Rectal smooth muscle tissue (tissue), 1 donor: Measurements from ENCODE around the gene MME.

Experiments used
- H3K27ac ChIP-seq: one replicate; pipeline ENCODE4 v1.7.0; 2013; ENCODE audit warnings: low read depth, low read length, inconsistent platforms
- H3K27me3 ChIP-seq: one replicate; pipeline ENCODE4 v1.7.0; 2013; ENCODE audit warnings: low read length; ENCODE audit not compliant: control insufficient read depth, insufficient read depth
- H3K36me3 ChIP-seq: one replicate; pipeline ENCODE4 v1.7.0; 2013; ENCODE audit warnings: low read length; ENCODE audit not compliant: control insufficient read depth, insufficient read depth
- H3K4me1 ChIP-seq: one replicate; pipeline ENCODE4 v1.7.0; 2013; ENCODE audit warnings: low read length; ENCODE audit not compliant: control insufficient read depth, insufficient read depth
- H3K4me3 ChIP-seq: one replicate; pipeline ENCODE4 v1.7.0; 2013; ENCODE audit warnings: low read length
- H3K9ac ChIP-seq: one replicate; pipeline ENCODE4 v1.7.0; 2013; ENCODE audit warnings: low read length

The MME gene

GRCh38 chr3:155079746-155080487 is at the start of gene MME:
MME (plus strand) TSS chr3:155080319; CDS start chr3:155084168, 3,849 bp downstream.
- H3K9ac ChIP-seq = no peak within 1 kb of the TSS
- peaks cover 3% of the 10 kb centered on the region for H3K27me3 ChIP-seq
- H3K36me3 ChIP-seq = no peaks in the 10 kb centered on the region
- no peaks in the 10 kb centered on the region for H3K4me1 ChIP-seq
- H3K27ac ChIP-seq = no peak within 1 kb of the TSS
- peak within 1 kb of the TSS; percentile 64 for H3K4me3 ChIP-seq

DNA sequence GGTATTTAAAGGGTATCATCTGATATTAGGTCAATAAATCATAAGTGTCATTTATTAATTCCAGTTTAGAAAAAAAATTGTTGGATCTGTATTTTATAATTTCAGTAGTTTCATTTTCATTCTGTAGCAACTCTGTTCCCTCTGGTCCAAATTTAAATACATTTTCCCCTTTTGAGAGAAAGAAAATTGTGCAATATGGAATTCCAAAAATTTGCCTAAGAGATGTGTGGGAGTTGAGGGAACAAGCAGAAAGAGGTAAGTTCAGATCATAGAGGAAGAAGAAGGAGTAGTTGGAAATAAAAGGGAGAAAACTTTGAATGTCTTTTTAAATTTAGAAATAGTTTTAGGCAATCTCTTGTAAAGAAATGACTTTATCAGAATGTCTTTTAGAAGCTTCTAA is 48.9 kb upstream of the MME start:
- H3K9ac ChIP-seq = no peak overlapping the region
- H3K27me3 ChIP-seq = no peaks in the 10 kb centered on the region
- no peaks in the 10 kb centered on the region for H3K36me3 ChIP-seq
- H3K27ac ChIP-seq = no peak overlapping the region
- no peak overlapping the region for H3K4me3 ChIP-seq
- no peaks in the 10 kb centered on the region for H3K4me1 ChIP-seq

DNA sequence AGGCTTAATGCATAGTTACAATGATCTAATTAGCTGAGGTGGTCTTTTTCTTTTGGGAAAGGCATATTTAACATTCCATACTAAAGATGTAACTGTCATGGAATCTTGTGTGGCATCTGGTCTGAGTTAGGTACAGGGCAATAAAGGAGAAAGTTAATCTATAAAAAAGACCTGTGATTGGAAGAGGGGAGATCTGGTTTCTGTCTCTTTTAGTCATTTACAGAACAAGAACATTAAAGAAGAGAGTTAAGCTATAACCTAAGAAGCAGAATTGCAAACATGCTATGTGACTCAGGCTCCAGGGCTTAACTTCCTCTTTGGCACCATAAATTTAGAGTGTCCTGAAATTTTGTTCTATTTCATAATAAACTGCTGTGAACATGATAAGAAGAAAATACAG is 47.2 kb upstream of the MME start:
- Histone ChIP-seq H3K36me3 (no peaks in the 10 kb centered on the region), H3K9ac (no peak overlapping the region), H3K4me3 (no peak overlapping the region), H3K4me1 (no peaks in the 10 kb centered on the region), H3K27ac (no peak overlapping the region), H3K27me3 (no peaks in the 10 kb centered on the region)

DNA sequence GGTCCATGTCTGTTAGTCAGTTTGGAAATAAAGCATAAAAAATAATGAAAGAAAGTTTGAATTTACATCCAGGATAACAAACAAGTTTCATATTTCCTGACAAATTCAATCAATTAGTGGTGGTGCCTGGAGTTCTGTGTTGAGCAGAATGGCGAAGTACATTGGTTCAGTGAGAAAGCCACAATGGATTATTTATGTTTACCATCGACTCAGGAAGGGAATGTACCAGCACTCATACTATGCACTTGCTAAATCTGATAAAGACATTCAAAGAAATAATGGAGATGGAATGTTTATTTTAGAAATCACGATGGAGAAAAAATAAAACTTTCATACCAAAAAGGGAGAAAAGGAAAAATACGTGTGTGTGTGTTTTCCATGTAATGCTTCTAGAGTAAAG is 45.3 kb upstream of the MME start:
- Histone ChIP-seq H3K4me3 (no peak overlapping the region), H3K9ac (no peak overlapping the region), H3K27ac (no peak overlapping the region), H3K36me3 (no peaks in the 10 kb centered on the region), H3K4me1 (no peaks in the 10 kb centered on the region), H3K27me3 (no peaks in the 10 kb centered on the region)

DNA sequence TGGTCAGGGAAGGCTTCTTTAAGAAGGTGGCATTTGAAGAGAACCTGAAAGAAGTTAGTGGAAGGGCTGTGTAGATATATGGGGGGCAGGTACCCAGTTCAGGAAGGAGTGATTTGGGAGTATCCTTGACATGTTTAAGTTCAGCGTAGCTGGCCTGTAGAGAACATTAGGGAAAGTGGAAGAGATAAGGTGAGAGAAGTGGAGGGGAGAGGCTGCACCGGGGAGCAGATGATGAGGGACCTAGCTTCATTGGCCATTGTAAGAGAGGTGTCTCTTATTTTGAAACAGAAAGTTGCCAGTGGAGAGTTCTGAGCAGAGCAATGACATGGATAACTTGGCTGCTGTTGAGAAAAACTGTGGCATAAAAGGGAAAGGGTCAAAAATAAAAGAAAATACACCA is 44.6 kb upstream of the MME start:
- H3K36me3 ChIP-seq = no peaks in the 10 kb centered on the region
- no peak overlapping the region for H3K4me3 ChIP-seq
- H3K27me3 ChIP-seq = no peaks in the 10 kb centered on the region
- no peaks in the 10 kb centered on the region for H3K4me1 ChIP-seq
- H3K27ac ChIP-seq = no peak overlapping the region
- H3K9ac ChIP-seq = no peak overlapping the region

GRCh38 chr3:155037508-155038202 is 42.5 kb upstream of the MME start:
- no peaks in the 10 kb centered on the region for H3K36me3 ChIP-seq
- H3K4me3 ChIP-seq = no peak overlapping the region
- H3K9ac ChIP-seq = no peak overlapping the region
- H3K27me3 ChIP-seq = no peaks in the 10 kb centered on the region
- H3K4me1 ChIP-seq = no peaks in the 10 kb centered on the region
- H3K27ac ChIP-seq = no peak overlapping the region

GRCh38 chr3:155038203-155038554 is 41.9 kb upstream of the MME start:
- H3K4me1 ChIP-seq = no peaks in the 10 kb centered on the region
- no peaks in the 10 kb centered on the region for H3K36me3 ChIP-seq

DNA sequence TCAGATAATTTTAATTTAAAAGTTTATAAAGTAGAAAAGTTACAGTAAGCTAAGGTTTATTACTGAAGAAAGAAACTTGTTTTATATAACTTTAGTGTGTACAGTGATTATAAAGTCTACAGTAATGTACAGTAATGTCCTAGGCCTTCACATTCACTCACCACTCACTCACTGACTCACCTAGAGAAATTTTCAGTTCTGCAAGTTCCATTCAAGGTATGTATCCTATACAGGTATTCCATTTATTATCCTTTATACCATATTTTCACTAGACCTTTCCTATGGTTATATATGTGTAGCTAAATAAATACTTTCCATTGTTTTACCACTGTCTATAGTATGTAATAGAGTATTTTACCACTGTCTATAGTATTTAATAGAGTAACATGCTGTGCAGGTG is 33.2 kb upstream of the MME start:
- Histone ChIP-seq H3K27me3 (no peaks in the 10 kb centered on the region), H3K36me3 (no peaks in the 10 kb centered on the region), H3K9ac (no peak overlapping the region), H3K4me3 (no peak overlapping the region), H3K27ac (no peak overlapping the region), H3K4me1 (no peaks in the 10 kb centered on the region)

More at GRCh38 chr3:155038203-155038554, 41.9 kb upstream of the MME start:
- Histone ChIP-seq H3K27me3 (no peaks in the 10 kb centered on the region), H3K4me3 (no peak overlapping the region), H3K27ac (no peak overlapping the region), H3K9ac (no peak overlapping the region)

GRCh38 chr3:155047672-155048071 is 32.4 kb upstream of the MME start:
- Histone ChIP-seq H3K9ac (no peak overlapping the region), H3K4me3 (no peak overlapping the region), H3K27ac (no peak overlapping the region), H3K36me3 (no peaks in the 10 kb centered on the region), H3K27me3 (no peaks in the 10 kb centered on the region), H3K4me1 (no peaks in the 10 kb centered on the region)

GRCh38 chr3:155049959-155050358 is 30.2 kb upstream of the MME start:
- Histone ChIP-seq H3K4me3 (no peak overlapping the region), H3K36me3 (no peaks in the 10 kb centered on the region), H3K4me1 (no peaks in the 10 kb centered on the region), H3K27me3 (no peaks in the 10 kb centered on the region), H3K27ac (no peak overlapping the region), H3K9ac (no peak overlapping the region)

DNA sequence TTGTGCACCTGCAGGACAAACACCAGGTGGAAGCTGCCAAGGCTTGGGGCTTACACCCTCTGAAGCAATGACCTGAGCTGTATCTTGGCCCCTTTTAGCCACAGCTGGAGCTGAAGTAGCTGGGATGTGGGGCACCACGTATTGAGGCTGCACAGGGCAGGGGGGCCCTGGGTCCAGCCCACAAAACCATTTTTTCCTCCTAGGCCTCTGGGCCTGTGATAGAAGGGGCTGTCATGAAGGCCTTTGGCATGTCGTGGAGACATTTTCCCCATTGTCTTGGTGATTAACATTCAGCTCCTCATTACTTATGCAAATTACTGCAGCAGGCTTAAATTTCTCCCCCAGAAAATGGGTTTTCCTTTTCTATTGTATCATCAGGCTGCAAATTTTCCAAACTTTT is 27.6 kb upstream of the MME start:
- Histone ChIP-seq H3K36me3 (no peaks in the 10 kb centered on the region), H3K27ac (no peak overlapping the region)

GRCh38 chr3:155053756-155054155 is 26.4 kb upstream of the MME start:
- H3K36me3 ChIP-seq = no peaks in the 10 kb centered on the region
- H3K27me3 ChIP-seq = no peaks in the 10 kb centered on the region
- no peak overlapping the region for H3K9ac ChIP-seq
- no peak overlapping the region for H3K27ac ChIP-seq
- H3K4me3 ChIP-seq = no peak overlapping the region
- no peaks in the 10 kb centered on the region for H3K4me1 ChIP-seq

More for the DNA sequence above, 27.6 kb upstream of the MME start:
- no peaks in the 10 kb centered on the region for H3K4me1 ChIP-seq
- no peaks in the 10 kb centered on the region for H3K27me3 ChIP-seq
- no peak overlapping the region for H3K9ac ChIP-seq
- no peak overlapping the region for H3K4me3 ChIP-seq

GRCh38 chr3:155064920-155065319 is 15.2 kb upstream of the MME start:
- no peak overlapping the region for H3K4me3 ChIP-seq
- no peaks in the 10 kb centered on the region for H3K4me1 ChIP-seq
- H3K9ac ChIP-seq = no peak overlapping the region
- H3K27ac ChIP-seq = no peak overlapping the region
- H3K27me3 ChIP-seq = no peaks in the 10 kb centered on the region
- H3K36me3 ChIP-seq = no peaks in the 10 kb centered on the region
